Heart left ventricle (tissue), 13 donors: ENCODE measurements around the gene TRHDE.

Source experiments
- CTCF ChIP-seq, 12 donors: fragments of 200-600 bp; sonication (generic) in 4 of 12; IDR thresholded peaks; one replicate each; pipeline versions ENCODE4 v1.5.0 to v1.8.0; 2018 to 2022; ENCODE audit warnings: antibody characterized with exemption in 12 of 12, mild to moderate bottlenecking in 5 of 12
- POLR2A ChIP-seq, 2 donors: fragments of 450-650 bp; IDR thresholded peaks; one replicate each; pipeline ENCODE4 v1.6.1; 2017; ENCODE audit warnings: antibody characterized with exemption in 2 of 2, mild to moderate bottlenecking in 2 of 2, moderate library complexity in 2 of 2
- donor health status: ischemic (EF 13 %, LVEDD 7.1; RV severe dilation, severe dysfunction).
- donor health status: DM: no; HTN: yes; CAD: no.
- donor health status: DM: no; HTN: no; CAD: no.
- donor health status: ischemic (EF 25% LVEDD 6.9; RV normal size, moderate dysfunction).
- donor health status: ischemic (EF 25% LVEDD 5.7; RV mildly dilated, moderate dysfunction).
- donor health status: ischemic (EF 35%, LVEDD 5.7; RV mildly dilated, moderate dysfunction).
- donor health status: nonischemic (EF 11% LVEDD 7.7; RV severe dilation, severe dysfunction).
- donor health status: DM: yes; HTN: yes; CAD: no.
- donor health status: PGD.
- donor health status: ischemic (EF 29% LVEDD 5.4; RV normal size, mild dysfunction).
- donor health status: nonischemic (EF 23%, LVEDD 6.1; RV moderate dilation, normal function).

GRCh38 chr12:72270961-72271360 is 1.2 kb upstream of the TRHDE start:
- TF ChIP-seq CTCF (IDR thresholded peaks at IDR 0.05) = no peak
- no peak for TF ChIP-seq POLR2A (IDR thresholded peaks at IDR 0.05)
